Erythroblast (primary cell): Measurements from ENCODE around the gene LRFN2.

Source experiments
- GATA1 ChIP-seq: IDR thresholded peaks from 2 replicates; pipeline ENCODE4 v1.6.1; 2011; ENCODE audit warnings: low read depth, mild to moderate bottlenecking, control low read depth, low read length, moderate library complexity
- POLR2A ChIP-seq: IDR thresholded peaks from 2 replicates; pipeline ENCODE4 v1.6.1; 2011; ENCODE audit warnings: mild to moderate bottlenecking, low read length

GRCh38 chr6:40614671-40615070 is 27.5 kb upstream of the LRFN2 start:
- TF ChIP-seq POLR2A, result no peak
- TF ChIP-seq GATA1, result no peak
